Activated CD4-positive, alpha-beta T cell treated with anti-CD3 and anti-CD28 coated beads, Interleukin-2, amount 10 ng/mL, durations not matched to agents 7 days and 5 days (primary cell): ENCODE data around the gene PLXNA1. TPM values are rescaled to one million over a fixed set of nuclear protein-coding genes. Genes with fewer than 3 reads are reported as not detected.

Source experiments
- total RNA-seq, 2 experiments: library from RNA; stranded (reverse); gene quantifications; one replicate each; pipeline ENCODE4 v1.2.3, GENCODE V29; 2021

PLXNA1 gene
- total RNA-seq, 2 experiments from 2014 or later: 3.8 to 3.9 TPM

Other genes with a start within 250 kb of the PLXNA1 start
- gene PRR23E, start 210.0 kb downstream of the PLXNA1 start, total RNA-seq: not detected